Thyroid gland (tissue), 4 donors: ENCODE data around the gene REC8. TPM values are rescaled to one million over a fixed set of nuclear protein-coding genes. Genes with fewer than 3 reads are reported as not detected.

Source experiments
- DNase-seq, 2 donors: peaks; one replicate each; pipeline ENCODE4 v3.0.0-alpha.2; 2019
- H3K27ac ChIP-seq, 3 donors: fragments of 200-600 bp; sonication (generic); 1 replicate in 2 of 3; 2 replicates in 1 of 3; pipeline ENCODE4 v1.5.1; 2016 to 2019; ENCODE audit warnings: mild to moderate bottlenecking in 1 of 3, moderate library complexity in 1 of 3
- H3K27me3 ChIP-seq: fragments of 200-600 bp; sonication (generic); one replicate; pipeline ENCODE4 v1.5.1; 2019
- H3K36me3 ChIP-seq, 2 donors: fragments of 200-600 bp; sonication (generic); one replicate each; pipeline ENCODE4 v1.5.1; 2016 to 2019
- H3K4me1 ChIP-seq, 2 donors: fragments of 200-600 bp; sonication (generic); one replicate each; pipeline ENCODE4 v1.5.1; 2017 to 2019
- H3K4me3 ChIP-seq, 3 donors: fragments of 200-600 bp; sonication (generic); replicated peaks in 1 of 3; 1 replicate in 2 of 3; 2 replicates in 1 of 3; pipeline ENCODE4 v1.5.1; 2016; ENCODE audit warnings: mild to moderate bottlenecking in 1 of 3
- H3K9me3 ChIP-seq: fragments of 200-600 bp; sonication (generic); one replicate; pipeline ENCODE4 v1.5.1; 2017
- POLR2A ChIP-seq, 2 donors: fragments of 450-650 bp; IDR thresholded peaks; one replicate each; pipeline ENCODE4 v1.6.1; 2017; ENCODE audit warnings: antibody characterized with exemption in 2 of 2, mild to moderate bottlenecking in 2 of 2, moderate library complexity in 1 of 2
- WGBS, 2 donors: methylation state at CpG; one replicate each; pipeline ENCODE4 v1.1.5; 2017; 5-methylcytosine and 5-hydroxymethylcytosine counted together
- intact Hi-C: fragments of 100-400 bp; cut with DNase I; formaldehyde crosslinking; loops from one replicate; pipeline ENCODE4 v1.15.1; 2023
- total RNA-seq, 4 donors: library from RNA; depleted of rRNA; stranded (reverse); fragments of >200 nt; gene quantifications; one replicate each; pipeline ENCODE4 v1.2.3, GENCODE V29; 2016
- TF ChIP-seq, protein P1 (sequence below), 6 experiments: fragments of 200-600 bp in 3 of 6; fragments of 450-650 bp in 3 of 6; sonication (generic) in 3 of 6; IDR thresholded peaks; one replicate each; pipeline ENCODE4 v1.5.1; 2016 to 2019; ENCODE audit warnings: antibody characterized with exemption in 6 of 6, mild to moderate bottlenecking in 2 of 6, inconsistent platforms in 1 of 6, moderate library complexity in 1 of 6

REC8 gene
- total RNA-seq, 4 donors from 2014 or later = 4.1 to 7.1 (median 5.4) TPM

DNA sequence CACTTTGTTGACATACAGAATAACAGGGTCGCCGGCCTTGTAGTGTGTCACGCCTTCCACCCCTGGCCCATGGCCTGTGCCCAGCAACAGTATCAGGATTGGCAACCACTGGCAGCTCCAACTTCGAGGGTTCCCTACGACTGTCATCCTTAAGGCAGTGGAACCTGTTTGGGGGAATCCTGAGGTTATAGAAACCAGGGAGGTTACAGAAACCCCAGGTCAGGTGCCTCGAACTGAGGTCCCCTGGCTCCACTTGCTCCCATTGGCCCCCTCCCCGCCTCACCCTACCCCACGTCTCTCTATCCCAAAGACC, 22.9 kb downstream of the REC8 start:
- WGBS, 2 donors = 40 to 62% methylated on average over 7 of the region's 8 CpGs
- H3K4me3 ChIP-seq = peak overlapping the region in 2 of 3 donors; percentile 94 to 100
- H3K27ac ChIP-seq = peak overlapping the region; percentile 94 to 100 (median 98)
- DNase-seq = no peak
- no peaks in the 10 kb centered on the region for H3K27me3 ChIP-seq
- peaks cover 17 to 31% of the 10 kb centered on the region in 2 donors for H3K4me1 ChIP-seq
- TF ChIP-seq, protein P1, sequence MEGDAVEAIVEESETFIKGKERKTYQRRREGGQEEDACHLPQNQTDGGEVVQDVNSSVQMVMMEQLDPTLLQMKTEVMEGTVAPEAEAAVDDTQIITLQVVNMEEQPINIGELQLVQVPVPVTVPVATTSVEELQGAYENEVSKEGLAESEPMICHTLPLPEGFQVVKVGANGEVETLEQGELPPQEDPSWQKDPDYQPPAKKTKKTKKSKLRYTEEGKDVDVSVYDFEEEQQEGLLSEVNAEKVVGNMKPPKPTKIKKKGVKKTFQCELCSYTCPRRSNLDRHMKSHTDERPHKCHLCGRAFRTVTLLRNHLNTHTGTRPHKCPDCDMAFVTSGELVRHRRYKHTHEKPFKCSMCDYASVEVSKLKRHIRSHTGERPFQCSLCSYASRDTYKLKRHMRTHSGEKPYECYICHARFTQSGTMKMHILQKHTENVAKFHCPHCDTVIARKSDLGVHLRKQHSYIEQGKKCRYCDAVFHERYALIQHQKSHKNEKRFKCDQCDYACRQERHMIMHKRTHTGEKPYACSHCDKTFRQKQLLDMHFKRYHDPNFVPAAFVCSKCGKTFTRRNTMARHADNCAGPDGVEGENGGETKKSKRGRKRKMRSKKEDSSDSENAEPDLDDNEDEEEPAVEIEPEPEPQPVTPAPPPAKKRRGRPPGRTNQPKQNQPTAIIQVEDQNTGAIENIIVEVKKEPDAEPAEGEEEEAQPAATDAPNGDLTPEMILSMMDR (IDR thresholded peaks at IDR 0.05) = no peak
- TF ChIP-seq POLR2A (IDR thresholded peaks at IDR 0.05) = no peak
- peaks cover 11 to 17% of the 10 kb centered on the region in 2 donors for H3K36me3 ChIP-seq
- intact Hi-C loops = no loop called here
- H3K9me3 ChIP-seq = no peaks in the 10 kb centered on the region

DNA sequence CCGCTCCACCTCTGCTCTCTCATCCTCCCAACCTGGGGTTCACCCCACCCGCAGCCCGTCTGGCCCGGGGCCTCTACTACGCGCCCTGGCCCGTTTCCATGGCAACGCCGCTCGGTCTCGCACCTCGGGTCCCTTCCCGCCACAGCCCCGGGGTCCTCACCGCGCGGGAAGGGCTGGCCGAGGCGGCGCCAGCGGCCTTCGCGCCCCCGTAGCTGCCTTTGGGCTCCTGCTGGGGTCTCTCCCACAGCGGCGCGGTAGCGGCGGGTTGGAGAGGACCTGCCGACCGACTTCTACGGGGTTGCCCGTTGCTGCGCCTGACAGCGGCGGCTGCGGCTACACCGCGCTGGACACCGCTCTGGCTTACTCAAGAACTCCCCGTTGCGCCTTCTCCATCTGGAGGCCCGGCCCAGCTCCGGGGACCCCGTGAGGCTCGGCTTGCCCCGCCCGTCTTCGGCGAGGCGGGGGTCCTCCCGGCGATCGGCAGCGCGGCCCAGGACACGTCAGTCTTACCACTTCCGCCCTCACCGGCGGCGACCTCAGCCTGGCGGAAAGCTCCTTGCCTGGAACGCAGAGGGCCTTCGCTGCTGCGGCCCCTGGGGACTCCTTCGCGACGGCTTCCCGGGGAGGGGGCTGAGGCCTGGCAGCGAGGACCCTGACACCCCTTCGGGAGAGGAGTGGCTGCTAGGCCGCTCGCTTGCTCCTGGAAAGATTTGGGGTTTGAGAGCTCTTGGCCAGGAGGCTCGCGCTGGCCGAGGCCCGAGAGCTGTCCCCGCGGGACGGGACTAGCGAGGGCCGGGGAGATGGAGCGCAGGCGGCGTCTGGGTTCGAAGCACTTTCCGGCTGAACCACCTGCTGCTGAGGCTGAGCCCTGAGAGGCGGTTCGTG, 23.5 kb downstream of the REC8 start, which contains the start of gene TM9SF1:
TSS of gene TM9SF1 (minus strand) at position 256 of the 885 bp plus-strand sequence. CDS start 422 bp downstream, outside the sequence.
- 1% methylated on average over 11 to 32 of the region's 89 CpGs for WGBS, 2 donors
- intact Hi-C loops = no loop called here
- peaks cover 11 to 17% of the 10 kb centered on the region in 2 donors for H3K36me3 ChIP-seq
- H3K27ac ChIP-seq = peak within 1 kb of the TSS; percentile 94 to 100 (median 98)
- peak within 1 kb of the TSS; percentile 81 to 100 (median 94) for H3K4me3 ChIP-seq
- H3K9me3 ChIP-seq = no peaks in the 10 kb centered on the region
- DNase-seq = peak; percentile 86 to 89
- no peaks in the 10 kb centered on the region for H3K27me3 ChIP-seq
- H3K4me1 ChIP-seq = peaks cover 17 to 31% of the 10 kb centered on the region in 2 donors
- TF ChIP-seq, protein P1 (IDR thresholded peaks at IDR 0.05) = peak in 1 of 6 experiments; percentile 7
- peak in 1 of 2 donors; percentile 78 for TF ChIP-seq POLR2A (IDR thresholded peaks at IDR 0.05)

DNA sequence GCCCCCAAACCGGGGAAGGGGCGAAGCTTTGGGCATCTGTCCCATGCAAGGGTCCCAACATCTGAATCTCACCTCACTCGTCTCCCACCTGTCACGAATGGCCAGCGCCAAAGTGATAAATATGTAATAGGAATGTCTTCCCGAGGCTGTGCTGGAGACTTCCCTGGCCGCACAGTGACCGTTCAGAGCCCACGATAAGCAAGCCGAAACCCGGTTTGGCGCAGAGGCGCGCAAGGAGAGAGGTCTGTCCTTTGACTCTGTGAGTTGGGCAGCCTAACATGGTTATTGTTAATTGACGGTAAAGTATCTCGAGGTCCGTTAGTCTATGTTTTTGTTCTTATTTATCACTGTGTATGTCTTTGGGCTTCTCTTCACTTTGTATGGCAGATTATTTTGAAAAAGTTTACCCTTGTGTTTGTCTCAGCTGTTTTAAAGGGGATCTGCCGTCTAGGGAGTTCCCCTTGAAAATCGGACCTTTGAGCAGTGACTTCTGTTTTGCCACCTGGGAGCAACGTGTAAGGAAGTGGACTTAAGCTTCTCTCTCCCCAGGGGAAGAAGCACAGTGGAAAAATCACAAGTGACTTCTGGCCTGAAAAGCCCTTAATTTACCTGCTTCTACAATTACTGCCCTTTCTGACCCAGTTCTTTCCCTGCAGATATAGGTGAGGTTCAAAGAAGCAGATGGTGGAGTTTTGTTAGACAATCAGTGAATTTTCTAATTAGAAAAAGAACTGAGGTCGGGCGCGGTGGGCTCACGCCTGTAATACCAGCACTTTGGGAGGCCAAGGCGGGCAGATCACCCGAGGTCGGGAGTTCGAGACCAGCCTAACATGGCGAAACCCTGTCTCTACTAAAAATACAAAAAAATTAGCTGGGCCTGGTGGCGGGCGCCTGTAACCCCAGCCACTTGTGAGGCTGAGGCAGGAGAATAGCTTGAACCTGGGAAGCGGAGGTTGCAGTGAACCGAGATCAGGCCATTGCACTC, 24.5 kb downstream of the REC8 start:
- H3K27me3 ChIP-seq = no peaks in the 10 kb centered on the region
- TF ChIP-seq, protein P1 (IDR thresholded peaks at IDR 0.05) = no peak
- no peak for TF ChIP-seq POLR2A (IDR thresholded peaks at IDR 0.05)
- peaks cover 11 to 16% of the 10 kb centered on the region in 2 donors for H3K36me3 ChIP-seq
- H3K4me1 ChIP-seq = peaks cover 17 to 31% of the 10 kb centered on the region in 2 donors
- peak in 1 of 2 donors; percentile 15 for DNase-seq
- H3K4me3 ChIP-seq = peak overlapping the region; percentile 81 to 100 (median 94)
- peak overlapping the region; percentile 94 to 100 (median 98) for H3K27ac ChIP-seq
- 35 to 37% methylated on average over 32 to 33 of the region's 33 CpGs for WGBS, 2 donors
- intact Hi-C loops = no loop called here
- H3K9me3 ChIP-seq = no peaks in the 10 kb centered on the region

DNA sequence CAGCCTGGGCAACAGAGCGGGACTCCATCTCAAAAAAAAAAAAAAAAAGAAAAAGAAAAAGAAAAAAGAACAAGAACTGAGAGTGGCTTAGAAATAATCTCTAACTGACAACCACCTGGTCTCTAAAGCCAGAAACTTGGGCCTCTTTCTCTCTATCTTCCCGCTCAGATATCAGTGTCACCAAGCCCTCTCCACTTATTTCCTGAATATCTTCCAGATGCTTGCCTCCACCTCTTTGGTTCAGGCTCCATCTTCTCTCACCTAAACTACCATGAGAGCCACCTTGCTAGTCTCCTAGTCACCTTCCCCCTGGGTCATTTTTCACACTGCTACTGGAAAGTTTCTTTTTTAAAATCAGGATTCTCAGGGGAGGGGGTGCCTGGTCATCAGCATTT, 25.2 kb downstream of the REC8 start:
- Histone ChIP-seq H3K36me3 (peaks cover 5 to 9% of the 10 kb centered on the region in 2 donors), H3K27me3 (no peaks in the 10 kb centered on the region), H3K4me1 (peaks cover 17 to 31% of the 10 kb centered on the region in 2 donors), H3K4me3 (no peak overlapping the region), H3K27ac (no peak overlapping the region), H3K9me3 (no peaks in the 10 kb centered on the region)
- TF ChIP-seq POLR2A (IDR thresholded peaks at IDR 0.05) = no peak
- TF ChIP-seq, protein P1 (IDR thresholded peaks at IDR 0.05) = no peak
- 98% methylated on average over 2 of the region's 2 CpGs for WGBS, 2 donors
- no peak for DNase-seq
- intact Hi-C loops = no loop called here
